Right forelimb (tissue), 1 donor: ENCODE results near the gene CCDC85B.

Experiments used
- DNase-seq: peaks from one replicate; pipeline ENCODE4 v3.0.0-alpha.2; 2018

Gene CCDC85B

DNA sequence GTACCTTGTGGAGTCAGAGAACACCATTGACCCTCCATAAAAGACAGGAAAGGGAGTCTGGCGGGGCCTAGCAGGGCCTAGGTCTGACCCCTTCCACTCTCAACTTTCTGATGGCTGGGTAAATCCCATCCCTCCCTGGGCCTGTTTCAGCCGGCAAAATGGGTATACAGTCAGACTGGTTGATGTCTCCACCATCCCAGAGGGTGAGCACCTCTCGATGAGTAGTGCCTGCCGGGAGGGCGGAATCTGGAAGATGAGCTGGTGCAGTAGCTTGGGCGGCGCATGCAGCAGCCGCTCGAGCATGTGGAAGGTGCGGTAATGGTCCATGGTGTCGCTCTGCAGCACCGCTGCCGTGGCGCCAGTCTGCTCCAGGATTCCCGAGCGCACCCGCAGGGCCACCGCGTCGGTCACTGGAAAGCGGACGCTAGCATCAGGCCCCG is 2.7 kb upstream of the CCDC85B start:
- DNase-seq = peak; percentile 37

DNA sequence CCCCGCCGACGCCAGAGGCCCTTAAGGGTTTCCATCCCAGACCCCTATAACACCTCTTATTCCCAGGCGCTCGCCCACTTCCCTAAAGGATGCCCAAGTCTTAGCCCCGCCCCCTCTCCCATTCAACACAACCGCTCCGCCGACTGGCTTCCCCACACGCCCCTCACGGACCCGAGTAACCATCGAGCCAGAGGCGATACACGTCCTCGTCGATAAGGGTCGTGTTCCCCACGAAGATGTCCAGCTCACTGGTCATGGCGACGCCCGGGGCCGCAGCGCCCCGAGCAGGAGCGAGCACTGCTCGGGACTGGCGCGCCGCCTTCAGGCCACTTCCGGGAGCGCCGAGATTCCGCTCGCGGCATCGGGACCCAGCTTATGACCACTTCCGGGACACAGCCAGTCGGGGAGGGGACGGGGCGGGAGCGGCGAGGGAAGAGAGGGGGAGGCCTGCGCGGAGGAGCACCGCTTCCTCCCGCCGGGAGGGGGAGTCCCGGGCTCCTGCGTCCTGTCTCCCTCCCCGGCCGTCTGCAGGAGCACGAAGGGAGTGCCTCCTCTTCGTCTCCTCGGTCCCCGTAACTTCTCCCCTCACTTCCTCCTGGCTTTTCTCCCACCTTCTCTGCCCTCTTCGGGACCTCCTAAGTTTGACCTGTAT is 2.2 kb upstream of the CCDC85B start, which contains the start of gene FIBP:
Gene FIBP (minus strand): TSS at position 309 of the 652 bp plus-strand sequence. CDS start 53 bp downstream, at position 256.
- peak; percentile 99 for DNase-seq

DNA sequence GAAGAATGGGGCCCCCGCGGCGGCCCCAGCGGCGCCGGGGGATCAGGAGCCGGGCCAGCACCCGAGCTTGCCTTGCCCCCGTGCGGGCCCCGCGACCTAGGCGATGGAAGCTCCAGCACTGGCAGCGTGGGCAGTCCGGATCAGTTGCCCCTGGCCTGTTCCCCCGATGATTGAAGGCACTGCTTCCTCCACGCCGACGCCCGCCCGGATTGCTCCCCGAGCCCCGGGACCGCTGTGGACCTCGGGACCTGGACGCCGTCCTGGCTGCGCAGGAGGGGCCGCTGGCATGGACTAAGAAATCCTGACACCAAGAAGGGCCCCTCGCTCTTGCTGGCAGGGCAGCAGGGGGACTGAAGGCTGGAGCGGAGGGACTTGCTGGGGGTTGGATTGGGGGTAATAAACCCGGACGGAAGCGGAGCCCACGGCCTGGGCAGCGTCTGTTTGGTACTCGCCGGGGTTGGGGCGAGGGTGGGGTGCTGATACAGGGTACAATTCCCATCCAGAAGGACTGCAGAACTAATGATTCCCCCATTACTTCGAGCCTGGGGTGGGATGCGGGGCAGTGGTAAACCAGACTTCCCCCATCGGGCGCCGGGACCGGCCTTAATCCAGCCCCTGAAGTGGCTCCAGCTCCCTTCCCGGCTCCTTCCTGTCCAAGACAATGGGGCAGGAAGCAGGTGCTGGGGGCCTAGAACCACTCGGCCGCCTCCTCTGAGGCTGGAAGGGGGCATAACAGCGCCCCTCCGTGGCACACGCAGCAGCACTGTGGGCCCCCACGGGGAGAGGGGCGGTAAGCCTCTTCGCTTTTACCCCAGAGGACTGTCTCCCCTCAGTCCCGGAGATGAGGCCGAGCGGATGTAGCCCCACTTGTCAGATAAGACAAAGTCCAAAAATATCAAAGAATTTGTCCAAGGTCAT is 1.0 kb downstream of the CCDC85B start:
- peak; percentile 52 for DNase-seq

DNA sequence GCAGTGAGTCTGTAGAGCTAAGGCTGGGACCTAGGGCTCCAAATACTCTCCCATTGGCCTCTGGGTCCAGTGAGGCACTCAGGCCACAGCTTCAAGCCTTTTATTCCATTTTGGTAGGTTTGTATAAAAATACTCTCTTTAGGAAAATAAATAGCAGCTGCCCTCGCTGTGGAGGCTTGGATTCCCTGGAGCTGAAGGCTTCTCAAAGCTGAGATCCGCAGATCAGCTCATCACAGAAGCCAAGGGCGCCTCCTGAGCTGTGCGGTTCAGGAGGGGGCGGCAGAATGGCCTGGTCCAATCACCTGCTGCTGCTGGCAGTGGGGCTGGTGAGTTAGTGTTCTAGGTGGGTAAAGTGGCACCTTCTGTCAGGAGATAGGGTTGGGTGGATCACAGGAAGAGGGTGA is 1.7 kb downstream of the CCDC85B start:
- peak; percentile 36 for DNase-seq

DNA sequence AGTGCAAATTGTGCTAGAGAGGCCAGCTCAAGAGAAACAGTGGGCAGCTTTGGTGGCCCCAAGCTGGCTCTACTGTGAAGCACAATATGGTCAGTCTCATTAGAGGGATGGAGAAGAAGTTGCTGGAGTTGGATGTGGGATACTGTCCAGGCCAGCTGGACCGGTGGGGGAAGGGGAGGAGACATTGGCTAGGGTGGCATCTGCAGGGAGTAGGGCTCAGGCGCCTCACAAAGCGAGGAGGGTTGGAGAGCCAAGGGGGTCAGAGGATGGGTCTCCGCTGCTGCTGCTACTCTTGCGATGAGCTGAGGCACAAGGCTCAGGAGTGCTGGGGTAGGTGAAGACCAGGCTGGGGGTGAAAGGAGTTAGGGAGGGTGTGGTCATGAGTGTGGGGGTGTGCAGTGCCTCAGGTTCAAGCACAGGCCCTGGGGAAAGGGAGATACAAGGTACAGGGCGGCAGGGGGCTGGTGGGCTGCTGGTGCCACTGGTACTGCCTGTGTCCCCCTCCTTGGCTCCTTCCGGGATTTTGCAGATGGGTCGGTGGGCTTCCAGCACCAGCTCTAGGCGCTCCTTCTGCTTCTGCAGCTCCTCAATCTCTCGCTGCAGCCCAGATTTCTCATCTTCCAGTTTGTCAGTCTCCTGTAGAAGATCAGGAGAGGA is 2.3 kb downstream of the CCDC85B start:
- peak; percentile 41 for DNase-seq

DNA sequence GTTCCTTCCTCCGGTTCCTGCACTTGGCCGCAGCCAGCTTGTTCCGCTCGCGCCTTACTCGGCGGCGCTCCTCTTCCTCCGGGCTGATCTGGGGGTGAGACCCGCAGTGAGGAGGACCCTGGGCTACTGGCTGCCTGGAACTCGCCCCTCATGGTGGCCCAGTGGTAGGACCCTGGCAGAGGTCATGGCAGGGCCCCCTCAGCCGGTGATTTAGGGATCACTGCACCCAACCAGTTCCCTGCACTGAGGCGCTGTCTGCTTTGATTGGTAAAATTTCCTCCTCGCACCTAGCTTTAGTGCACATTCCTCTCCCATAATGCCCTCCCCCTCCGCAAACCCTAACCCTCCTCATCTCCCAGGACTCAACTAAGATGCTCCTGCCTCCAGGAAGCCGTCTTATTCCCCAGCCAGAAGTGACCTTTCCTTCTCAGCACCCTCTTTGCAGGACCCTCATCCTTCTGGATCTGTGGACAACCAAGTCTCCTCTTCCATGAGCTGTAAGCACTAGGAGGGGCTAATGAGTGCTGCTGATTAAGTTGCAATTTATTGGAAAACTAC is 3.6 kb downstream of the CCDC85B start:
- no peak for DNase-seq

DNA sequence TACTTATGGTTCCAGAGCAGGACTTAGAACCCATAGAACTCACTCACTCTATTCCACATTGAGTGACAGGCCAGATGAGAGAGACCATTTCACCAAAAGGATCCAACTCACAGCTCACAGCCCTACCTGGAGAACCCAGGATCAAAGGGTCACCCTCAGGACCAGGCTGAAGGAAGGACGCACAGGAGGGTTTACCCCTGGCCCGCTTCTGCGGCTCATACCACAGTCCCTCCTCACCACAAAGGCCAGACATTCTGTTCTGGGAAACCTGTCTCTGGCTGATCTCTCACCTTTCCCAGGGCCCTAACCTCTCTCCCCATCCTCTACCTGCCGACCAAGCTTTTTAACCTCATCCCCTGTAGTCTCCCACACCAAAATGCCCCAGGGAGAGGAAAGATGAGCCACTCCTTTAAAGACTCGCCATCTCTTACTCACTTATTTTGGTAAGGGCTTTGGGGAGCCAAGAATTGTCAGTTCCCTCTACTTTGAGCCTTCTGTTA is 5.1 kb downstream of the CCDC85B start:
- DNase-seq = no peak

DNA sequence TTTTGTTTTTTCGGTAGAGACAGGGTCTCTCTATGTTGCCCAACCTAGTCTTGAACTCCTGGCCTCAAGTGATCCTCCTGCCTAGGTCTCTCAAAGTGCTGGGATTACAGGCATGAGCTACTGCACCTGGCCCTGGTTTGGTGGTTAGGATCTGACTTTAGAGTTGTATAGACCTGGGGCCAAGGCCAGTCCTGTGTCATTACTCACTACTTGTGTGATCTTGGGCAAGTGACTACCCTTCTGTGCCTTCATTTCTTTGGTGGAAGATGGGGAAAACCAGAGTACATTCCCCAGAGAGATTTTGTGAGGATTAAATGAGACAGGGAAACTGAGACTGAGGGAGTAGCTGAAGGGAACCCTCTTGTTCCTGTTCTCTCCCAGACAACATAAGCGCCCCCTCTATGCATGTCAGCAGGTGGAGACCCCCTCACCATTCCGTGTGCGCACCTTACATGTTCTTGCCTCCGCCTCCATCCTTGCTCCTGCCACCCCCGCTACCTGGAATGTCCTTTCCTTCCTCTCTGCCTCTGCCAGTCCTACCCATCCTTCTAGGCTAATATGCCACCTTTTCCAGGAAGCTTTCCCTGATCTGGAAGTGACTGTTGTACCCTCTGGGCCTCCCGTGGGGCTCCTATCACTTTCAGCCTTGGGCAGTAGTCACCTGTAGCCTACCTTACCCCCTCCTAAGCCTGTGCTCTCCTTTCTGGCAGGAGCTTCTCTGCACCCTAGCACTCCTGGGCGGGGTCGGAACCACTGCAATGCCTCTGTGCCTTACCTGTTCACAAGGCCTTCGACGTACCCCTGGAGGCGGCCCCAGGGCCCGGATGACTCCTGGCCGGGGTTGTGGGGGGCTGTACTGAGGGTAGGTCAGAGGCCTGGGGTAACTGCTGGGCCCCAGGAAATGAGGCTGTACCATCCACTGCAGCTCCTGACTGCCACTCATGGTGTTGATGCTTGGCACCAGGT is 5.8 kb downstream of the CCDC85B start:
- no peak for DNase-seq

DNA sequence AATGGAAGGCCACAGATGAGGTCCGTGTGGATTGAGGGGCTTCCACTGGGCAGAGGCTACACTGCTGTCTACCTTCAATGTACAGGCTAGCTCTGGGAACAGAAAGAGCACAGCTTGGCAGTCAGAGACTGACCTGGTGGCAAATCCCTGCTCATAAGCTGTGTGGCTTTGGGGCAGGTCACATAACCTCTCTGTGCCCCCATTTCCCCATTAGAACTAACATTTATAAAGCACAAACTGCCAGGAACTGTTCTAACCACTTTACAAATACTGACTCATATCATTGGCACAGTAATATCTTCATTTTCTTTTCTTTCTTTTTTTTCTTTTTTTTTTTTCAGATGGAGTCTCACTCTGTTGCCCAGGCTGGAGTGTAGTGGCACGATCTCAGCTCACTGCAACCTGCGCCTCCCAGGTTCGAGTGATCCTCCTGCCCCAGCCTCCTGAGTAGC is 6.6 kb downstream of the CCDC85B start:
- DNase-seq = no peak

DNA sequence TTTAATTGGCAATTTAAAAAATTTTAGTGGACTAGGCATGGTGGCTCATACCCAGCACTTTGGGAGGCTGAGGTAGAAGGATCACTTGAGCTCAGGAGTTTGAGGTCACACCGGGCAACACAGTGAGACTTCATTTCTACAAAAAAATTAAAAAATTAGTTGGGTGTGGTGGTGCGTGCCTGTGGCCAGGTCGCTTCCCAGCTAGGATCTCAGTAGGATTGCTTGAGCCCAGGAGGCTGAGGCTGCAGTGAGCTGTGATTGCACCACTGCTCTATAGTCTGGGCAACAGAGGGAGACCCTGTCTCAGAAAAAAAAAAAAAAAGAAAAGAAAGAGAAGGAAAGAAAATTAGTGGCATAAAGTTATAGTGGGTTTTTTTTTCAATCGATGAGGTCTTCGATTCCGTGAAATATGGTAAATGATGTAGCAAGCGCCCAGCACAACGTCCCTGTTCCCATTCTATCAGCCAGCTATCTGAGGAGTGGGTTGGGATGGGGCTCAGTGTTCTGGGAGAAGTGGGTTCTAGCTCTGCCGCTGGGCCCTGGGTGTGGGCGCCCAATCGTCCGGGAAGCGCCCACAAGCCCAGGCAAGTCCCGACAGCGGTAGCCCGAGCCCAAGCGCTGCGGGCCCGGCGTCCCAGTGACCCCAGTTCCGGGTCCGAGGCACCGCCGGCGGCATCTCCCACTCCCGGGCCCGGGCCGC is 8.3 kb downstream of the CCDC85B start:
- DNase-seq = no peak

DNA sequence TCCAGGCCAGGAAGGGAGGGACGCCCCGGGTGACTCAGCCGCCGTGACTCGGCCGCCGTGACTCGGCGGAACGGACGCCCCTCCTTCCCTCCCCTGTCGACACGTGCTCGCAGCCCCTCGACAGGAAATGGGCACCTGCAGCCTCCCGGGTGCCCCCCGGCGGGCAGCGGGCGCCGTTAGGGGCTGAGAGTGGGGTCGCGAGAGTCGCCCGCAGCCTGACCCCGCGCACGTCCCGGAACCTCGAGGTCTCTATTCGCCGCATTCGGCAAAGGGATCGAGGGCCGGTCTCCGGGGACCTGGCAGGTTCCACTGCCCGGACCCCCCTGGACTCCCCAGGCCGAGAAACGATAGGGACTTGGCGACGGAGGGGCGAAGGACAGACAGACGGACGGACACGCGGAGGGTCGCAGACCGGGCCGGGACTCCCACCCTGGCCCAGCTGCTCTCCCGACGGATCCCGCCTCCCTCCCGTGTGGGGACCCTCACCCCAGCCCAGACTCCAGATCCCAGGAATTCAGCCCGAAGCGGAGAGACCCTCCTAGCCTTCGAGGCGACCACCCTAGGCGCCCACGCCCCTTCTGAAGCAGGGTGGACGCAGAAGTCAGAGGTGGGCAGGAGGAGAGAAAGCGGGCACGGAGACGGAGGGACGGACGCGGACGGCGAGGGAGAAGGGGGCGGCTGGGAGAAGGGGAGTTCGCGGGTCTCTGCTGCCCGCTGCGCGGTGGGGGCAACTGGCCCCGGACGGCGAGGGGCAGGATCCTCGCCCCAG is 9.1 kb downstream of the CCDC85B start:
- DNase-seq = no peak

DNA sequence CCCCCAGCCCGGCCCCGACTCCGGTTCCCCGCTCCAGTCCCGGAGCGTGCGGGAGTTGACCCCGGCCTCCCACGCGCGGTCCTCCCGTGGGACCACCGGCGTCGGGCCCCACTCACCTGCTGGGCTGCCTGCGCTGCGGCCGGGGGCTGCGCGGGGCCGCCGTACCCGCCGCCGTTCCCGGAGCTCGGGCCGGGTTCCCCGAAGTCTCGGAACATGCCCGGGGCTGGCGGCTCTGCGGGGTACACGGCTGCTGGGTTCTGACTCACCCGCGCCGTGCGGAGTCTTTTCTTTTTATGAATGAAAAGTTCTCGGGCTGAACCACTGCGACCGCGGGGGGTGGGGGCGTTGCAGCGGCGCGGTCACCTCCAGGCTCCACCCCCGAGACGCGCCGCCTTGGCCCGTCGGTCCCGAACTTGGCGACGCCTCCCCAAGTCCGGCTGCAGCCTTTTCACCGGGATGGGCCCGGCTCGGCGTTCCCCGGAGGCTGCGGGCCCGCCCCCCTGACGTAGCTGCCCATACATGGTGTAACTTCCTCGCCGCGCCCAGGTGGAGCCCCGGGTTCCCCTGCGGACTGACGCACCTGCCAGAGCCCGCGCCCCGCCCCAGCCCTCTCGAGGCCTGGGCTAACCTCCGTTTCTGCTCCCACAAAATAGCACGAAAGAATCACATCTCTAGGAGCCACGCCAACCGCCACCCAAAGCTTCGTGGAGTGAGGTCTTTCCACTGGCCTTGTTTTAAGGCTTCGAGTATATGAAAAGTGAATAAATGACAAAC is 9.8 kb downstream of the CCDC85B start, which contains the start of gene FOSL1:
Gene FOSL1 (minus strand): TSS at position 264 of the 774 bp plus-strand sequence. CDS start 49 bp downstream, at position 215.
- peak; percentile 66 for DNase-seq

DNA sequence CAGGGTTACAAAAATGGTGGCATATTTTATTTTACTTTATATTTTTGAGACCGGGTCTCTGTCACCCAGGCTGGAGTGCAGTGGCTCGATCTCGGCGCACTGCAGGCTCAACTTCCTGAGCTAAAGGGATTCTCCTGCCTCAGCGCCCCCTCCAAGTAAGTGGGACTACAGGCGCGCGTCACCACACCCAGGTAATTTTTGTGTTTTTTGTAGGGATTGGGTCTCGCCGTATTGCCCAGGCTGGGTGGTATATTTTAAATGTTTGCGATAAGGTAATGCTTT is 10.4 kb downstream of the CCDC85B start:
- DNase-seq = no peak

DNA sequence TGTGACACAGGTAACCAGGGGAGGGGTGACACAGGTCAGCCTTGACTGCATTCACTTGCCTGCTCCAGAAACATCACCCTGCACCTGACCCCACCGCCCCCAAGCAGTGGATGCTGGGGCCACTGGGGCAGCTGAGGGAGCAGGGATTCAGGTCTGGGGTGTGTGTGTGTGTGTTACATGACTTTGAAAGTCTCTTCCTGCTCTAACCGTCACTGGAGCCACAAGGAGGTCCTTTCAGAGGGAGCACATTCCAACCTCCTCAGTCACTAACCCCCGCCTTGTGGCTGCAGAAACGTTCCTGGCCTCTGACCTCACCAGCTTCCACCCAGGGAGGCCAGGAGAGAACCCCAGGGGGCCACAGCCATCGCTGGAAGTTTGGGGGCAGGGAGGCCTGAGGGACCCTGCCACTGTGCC is 12.6 kb downstream of the CCDC85B start:
- DNase-seq = no peak

DNA sequence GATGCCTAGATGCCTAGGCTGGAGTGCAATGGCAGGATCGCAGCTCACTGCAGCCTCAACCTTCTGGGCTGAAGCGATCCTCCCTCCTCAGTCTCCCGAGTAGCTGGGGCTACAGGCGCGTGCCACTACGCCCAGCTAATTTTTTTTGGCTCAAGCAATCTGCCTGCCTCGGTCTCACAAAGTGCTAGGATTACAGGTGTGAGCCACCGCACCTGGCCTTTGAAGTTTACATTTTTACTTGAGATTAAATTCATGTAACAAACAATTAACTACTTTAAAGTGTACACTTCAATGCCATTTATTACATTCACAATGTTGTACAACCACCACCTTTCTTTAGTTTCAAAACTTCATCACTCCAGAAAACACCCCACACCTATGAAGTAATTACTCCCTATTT is 13.2 kb downstream of the CCDC85B start:
- DNase-seq = no peak

DNA sequence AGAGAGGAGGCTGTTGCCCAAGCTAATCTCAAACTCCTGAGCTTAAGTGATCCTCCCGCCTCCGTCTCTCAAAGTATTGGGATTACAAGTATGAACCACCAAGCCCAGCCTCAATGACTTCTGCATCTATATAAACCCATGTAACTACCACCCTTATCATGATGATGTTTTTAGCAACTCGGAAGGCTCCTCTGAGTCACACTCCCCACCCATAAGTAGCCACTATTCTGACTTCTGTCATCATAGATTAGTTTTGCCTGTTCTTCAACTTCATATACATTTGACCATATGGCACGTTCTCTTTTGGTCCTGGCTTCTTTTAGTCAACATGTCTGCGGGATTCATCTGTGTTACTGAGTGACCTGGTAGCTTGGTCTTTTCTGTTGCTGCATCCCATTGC is 16.1 kb downstream of the CCDC85B start:
- DNase-seq = no peak

DNA sequence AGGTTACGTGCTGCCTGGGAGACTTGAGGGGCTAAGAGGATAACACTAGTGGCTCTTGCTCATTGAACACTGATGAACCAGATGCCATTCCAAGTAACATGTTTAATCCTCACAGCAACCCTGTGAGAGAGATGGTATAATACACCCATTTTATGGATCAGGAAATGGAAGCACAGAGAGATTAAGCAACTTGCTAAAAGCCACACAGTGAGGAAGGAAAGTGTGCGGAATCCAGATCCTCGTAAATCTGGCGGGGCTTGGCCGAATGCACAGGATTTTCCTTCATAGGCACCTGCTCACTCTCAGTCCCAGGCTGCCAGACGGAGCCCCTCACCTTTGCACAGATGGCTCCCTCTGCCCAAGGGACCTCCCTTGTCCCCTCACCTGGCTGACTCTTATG is 17.4 kb downstream of the CCDC85B start:
- no peak for DNase-seq

DNA sequence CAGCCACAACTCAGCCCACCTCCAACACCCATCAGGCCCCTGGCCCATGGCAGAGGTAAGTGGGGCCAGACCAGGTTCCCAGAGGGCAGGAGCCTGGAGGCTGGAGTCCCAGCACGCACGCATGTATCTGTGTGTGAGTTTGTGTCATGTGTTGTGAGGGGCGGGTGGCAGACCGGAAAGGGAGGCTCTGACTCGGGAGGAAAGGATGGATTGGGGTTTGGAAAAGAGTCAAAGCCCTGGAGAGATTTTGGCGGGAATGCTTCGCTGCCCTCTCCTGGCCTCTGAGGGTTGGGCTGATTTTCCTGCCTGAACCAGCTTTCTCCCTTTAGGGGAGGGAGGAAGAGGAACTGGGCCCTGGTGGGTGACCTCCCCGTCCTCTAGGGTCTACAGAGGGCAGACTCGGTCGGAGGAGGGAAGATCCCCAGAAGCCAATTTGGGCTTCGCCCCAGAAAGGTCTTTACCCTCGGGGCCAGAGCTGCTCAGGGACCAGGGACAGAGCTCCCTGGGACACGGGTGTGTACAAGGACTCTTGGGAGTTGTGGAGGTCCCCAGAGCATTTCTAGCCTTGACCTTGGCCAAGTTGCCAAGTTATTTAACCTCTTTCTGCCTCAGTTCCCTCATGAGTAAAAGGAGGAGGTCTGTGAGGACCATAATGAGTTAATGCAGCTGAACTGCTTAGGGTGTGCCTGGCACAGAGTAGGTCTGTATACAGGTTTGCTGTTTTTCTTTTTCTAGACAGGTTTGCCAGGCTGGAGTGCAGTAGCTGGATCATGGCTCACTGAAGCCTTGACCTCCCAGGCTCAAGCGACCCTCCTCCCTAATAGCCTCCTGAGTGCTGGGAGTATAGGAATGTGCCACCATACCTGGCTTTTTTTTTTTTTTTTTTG is 21.5 kb downstream of the CCDC85B start:
- DNase-seq = peak; percentile 75
